Measurements from ENCODE around the gene DCLRE1C.
"Not testable (repeated sequence)": the region's sequence is repeated elsewhere in the genome, so short reads cannot be mapped to it uniquely, and the experiment has no call there.

Gene DCLRE1C

GRCh38 chr10:14989552-14989951, 35.7 kb upstream of the DCLRE1C start:
- not testable (repeated sequence) for H2BK120ac ChIP-seq (ENCODE audit: low read depth, low read length); H3K79me2 ChIP-seq (ENCODE audit: control insufficient read depth, insufficient read depth, low read length); H3K9ac ChIP-seq (ENCODE audit: low read length); H2BK5ac ChIP-seq (ENCODE audit: low read length); H3K4me1 ChIP-seq (ENCODE audit: control insufficient read depth, low read depth, low read length); H3K23ac ChIP-seq (ENCODE audit: low read length); H3K56ac ChIP-seq (ENCODE audit: low read length); DNase-seq; H4K8ac ChIP-seq (ENCODE audit: low read depth, low read length); H3K4me2 ChIP-seq (ENCODE audit: low read length); H3K4me3 ChIP-seq (ENCODE audit: low read length); H3K79me1 ChIP-seq (ENCODE audit: low read length); H3K4ac ChIP-seq (ENCODE audit: low read depth, low read length); H2AK5ac ChIP-seq (ENCODE audit: low read length); H3K36me3 ChIP-seq (ENCODE audit: control insufficient read depth, insufficient read depth, low read length); H3K18ac ChIP-seq (ENCODE audit: low read length); H3K27ac ChIP-seq (ENCODE audit: low read depth, low read length); H3K27me3 ChIP-seq (ENCODE audit: insufficient read depth, low read length, poor library complexity); H2BK15ac ChIP-seq (replicated peaks; ENCODE audit: low read depth); H4K5ac ChIP-seq (ENCODE audit: low read length)
- no CpG with 5 or more reads among the region's 6 CpGs for WGBS (ENCODE audit: extremely low coverage, insufficient coverage, low lambda C conversion rate)

- H3K56ac ChIP-seq (ENCODE audit: low read length), result no peak overlapping the region
- no peak overlapping the region for H3K18ac ChIP-seq (ENCODE audit: low read length)
- no peak overlapping the region for H3K4me2 ChIP-seq (ENCODE audit: low read length)
- no peak overlapping the region for H4K5ac ChIP-seq (ENCODE audit: low read length)
- no peak overlapping the region for H2BK5ac ChIP-seq (ENCODE audit: low read length)
- no peak overlapping the region for H3K4ac ChIP-seq (ENCODE audit: low read depth, low read length)
- no peak overlapping the region for H3K27ac ChIP-seq (ENCODE audit: low read depth, low read length)
- no peak overlapping the region for H2BK15ac ChIP-seq (replicated peaks; ENCODE audit: low read depth)
- H2AK5ac ChIP-seq (ENCODE audit: low read length), result no peak overlapping the region
- H3K36me3 ChIP-seq (ENCODE audit: control insufficient read depth, insufficient read depth, low read length), result no peaks in the 10 kb centered on the region
- no peak overlapping the region for H4K8ac ChIP-seq (ENCODE audit: low read depth, low read length)
- no peaks in the 10 kb centered on the region for H3K27me3 ChIP-seq (ENCODE audit: insufficient read depth, low read length, poor library complexity)
- WGBS (ENCODE audit: extremely low coverage, insufficient coverage, low lambda C conversion rate), result no CpG with 5 or more reads among the region's 3 CpGs
- no peak overlapping the region for H3K9ac ChIP-seq (ENCODE audit: low read length)
- no peak overlapping the region for H2BK120ac ChIP-seq (ENCODE audit: low read depth, low read length)
- no peak overlapping the region for H3K23ac ChIP-seq (ENCODE audit: low read length)
- no peak for DNase-seq
- H3K79me1 ChIP-seq (ENCODE audit: low read length), result no peaks in the 10 kb centered on the region
- no peaks in the 10 kb centered on the region for H3K79me2 ChIP-seq (ENCODE audit: control insufficient read depth, insufficient read depth, low read length)
- no peak overlapping the region for H3K4me3 ChIP-seq (ENCODE audit: low read length)
- no peaks in the 10 kb centered on the region for H3K4me1 ChIP-seq (ENCODE audit: control insufficient read depth, low read depth, low read length)
These were observed 28.8 kb upstream of the DCLRE1C start for GRCh38 chr10:14982744-14983143.

- H3K79me2 ChIP-seq (ENCODE audit: control insufficient read depth, insufficient read depth, low read length), result no peaks in the 10 kb centered on the region
- no peak overlapping the region for H2AK5ac ChIP-seq (ENCODE audit: low read length)
- DNase-seq, result no peak
- no peaks in the 10 kb centered on the region for H3K27me3 ChIP-seq (ENCODE audit: insufficient read depth, low read length, poor library complexity)
- H4K8ac ChIP-seq (ENCODE audit: low read depth, low read length), result no peak overlapping the region
- H3K18ac ChIP-seq (ENCODE audit: low read length), result no peak overlapping the region
- H3K23ac ChIP-seq (ENCODE audit: low read length), result no peak overlapping the region
- no peak overlapping the region for H3K56ac ChIP-seq (ENCODE audit: low read length)
- no peak overlapping the region for H3K27ac ChIP-seq (ENCODE audit: low read depth, low read length)
- H3K4me3 ChIP-seq (ENCODE audit: low read length), result no peak overlapping the region
- WGBS (ENCODE audit: extremely low coverage, insufficient coverage, low lambda C conversion rate), result no CpG with 5 or more reads among the region's 21 CpGs
- no peak overlapping the region for H3K9ac ChIP-seq (ENCODE audit: low read length)
- H3K4me1 ChIP-seq (ENCODE audit: control insufficient read depth, low read depth, low read length), result no peaks in the 10 kb centered on the region
- no peak overlapping the region for H4K5ac ChIP-seq (ENCODE audit: low read length)
- no peaks in the 10 kb centered on the region for H3K36me3 ChIP-seq (ENCODE audit: control insufficient read depth, insufficient read depth, low read length)
- H3K4me2 ChIP-seq (ENCODE audit: low read length), result no peak overlapping the region
- H2BK120ac ChIP-seq (ENCODE audit: low read depth, low read length), result no peak overlapping the region
- no peaks in the 10 kb centered on the region for H3K79me1 ChIP-seq (ENCODE audit: low read length)
- no peak overlapping the region for H3K4ac ChIP-seq (ENCODE audit: low read depth, low read length)
- H2BK15ac ChIP-seq (replicated peaks; ENCODE audit: low read depth), result no peak overlapping the region
- H2BK5ac ChIP-seq (ENCODE audit: low read length), result no peak overlapping the region
These were observed 21.9 kb upstream of the DCLRE1C start for GRCh38 chr10:14975672-14976273.

- H3K27me3 ChIP-seq (ENCODE audit: insufficient read depth, low read length, poor library complexity); H3K4me3 ChIP-seq (ENCODE audit: low read length); H3K79me1 ChIP-seq (ENCODE audit: low read length); H3K9ac ChIP-seq (ENCODE audit: low read length); H3K4me1 ChIP-seq (ENCODE audit: control insufficient read depth, low read depth, low read length); H3K4ac ChIP-seq (ENCODE audit: low read depth, low read length); H2BK5ac ChIP-seq (ENCODE audit: low read length); H2BK120ac ChIP-seq (ENCODE audit: low read depth, low read length); H4K5ac ChIP-seq (ENCODE audit: low read length); H3K79me2 ChIP-seq (ENCODE audit: control insufficient read depth, insufficient read depth, low read length); H3K18ac ChIP-seq (ENCODE audit: low read length); H3K27ac ChIP-seq (ENCODE audit: low read depth, low read length); H3K36me3 ChIP-seq (ENCODE audit: control insufficient read depth, insufficient read depth, low read length); H3K4me2 ChIP-seq (ENCODE audit: low read length); H4K8ac ChIP-seq (ENCODE audit: low read depth, low read length); H2AK5ac ChIP-seq (ENCODE audit: low read length); H2BK15ac ChIP-seq (replicated peaks; ENCODE audit: low read depth); H3K56ac ChIP-seq (ENCODE audit: low read length); H3K23ac ChIP-seq (ENCODE audit: low read length): not testable (repeated sequence)
- no CpG with 5 or more reads among the region's 15 CpGs for WGBS (ENCODE audit: extremely low coverage, insufficient coverage, low lambda C conversion rate)
- DNase-seq, result peak; percentile 33
These were observed 20.5 kb upstream of the DCLRE1C start for GRCh38 chr10:14974153-14974998.

- Histone ChIP-seq H3K18ac (ENCODE audit: low read length) (no peak overlapping the region), H3K36me3 (ENCODE audit: control insufficient read depth, insufficient read depth, low read length) (no peaks in the 10 kb centered on the region), H3K23ac (ENCODE audit: low read length) (no peak overlapping the region), H3K79me1 (ENCODE audit: low read length) (no peaks in the 10 kb centered on the region), H3K4me1 (ENCODE audit: control insufficient read depth, low read depth, low read length) (no peaks in the 10 kb centered on the region), H2AK5ac (ENCODE audit: low read length) (no peak overlapping the region), H3K56ac (ENCODE audit: low read length) (no peak overlapping the region), H2BK5ac (ENCODE audit: low read length) (no peak overlapping the region), H3K9ac (ENCODE audit: low read length) (no peak overlapping the region), H3K4me2 (ENCODE audit: low read length) (no peak overlapping the region), H4K5ac (ENCODE audit: low read length) (no peak overlapping the region), H2BK120ac (ENCODE audit: low read depth, low read length) (no peak overlapping the region), H2BK15ac (replicated peaks; ENCODE audit: low read depth) (no peak overlapping the region), H3K79me2 (ENCODE audit: control insufficient read depth, insufficient read depth, low read length) (no peaks in the 10 kb centered on the region), H3K4ac (ENCODE audit: low read depth, low read length) (no peak overlapping the region), H3K4me3 (ENCODE audit: low read length) (no peak overlapping the region), H3K27ac (ENCODE audit: low read depth, low read length) (no peak overlapping the region), H4K8ac (ENCODE audit: low read depth, low read length) (no peak overlapping the region), H3K27me3 (ENCODE audit: insufficient read depth, low read length, poor library complexity) (no peaks in the 10 kb centered on the region)
- peak; percentile 56 for DNase-seq
- WGBS (ENCODE audit: extremely low coverage, insufficient coverage, low lambda C conversion rate), result no CpG with 5 or more reads among the region's 4 CpGs
These were observed 18.1 kb upstream of the DCLRE1C start for GRCh38 chr10:14971867-14972448.

All from mesendoderm (in vitro differentiated cells).